Ectodermal cell (in vitro differentiated cells): Measurements from ENCODE around the gene PPP1R10.

Experiments
- H3K27ac ChIP-seq: 2 replicates; pipeline ENCODE4 v1.7.0; 2013; ENCODE audit warnings: mild to moderate bottlenecking, low read depth, low read length; ENCODE audit not compliant: insufficient read depth, poor library complexity, severe bottlenecking
- H3K27me3 ChIP-seq: 2 replicates; pipeline ENCODE4 v1.7.0; 2013; ENCODE audit warnings: mild to moderate bottlenecking, low read length; ENCODE audit not compliant: insufficient read depth, control insufficient read depth, poor library complexity, severe bottlenecking
- H3K36me3 ChIP-seq: one replicate; pipeline ENCODE4 v1.7.0; 2013; ENCODE audit warnings: low read length; ENCODE audit not compliant: control insufficient read depth, insufficient read depth
- H3K4me1 ChIP-seq: one replicate; pipeline ENCODE4 v1.7.0; 2013; ENCODE audit warnings: low read length; ENCODE audit not compliant: control insufficient read depth, insufficient read depth
- H3K4me3 ChIP-seq: 2 replicates; pipeline ENCODE4 v1.7.0; 2013; ENCODE audit warnings: low read depth, low read length, control low read depth; ENCODE audit not compliant: insufficient read depth
- H3K9me3 ChIP-seq: 2 replicates; pipeline ENCODE4 v1.7.0; 2013; ENCODE audit warnings: mild to moderate bottlenecking, low read length, moderate library complexity; ENCODE audit not compliant: control insufficient read depth
- WGBS, 2 experiments: methylation state at CpG; one replicate each; pipeline ENCODE4 v1.1.7; 2013; ENCODE audit warnings: missing lambda C conversion rate in 2 of 2; 5-methylcytosine and 5-hydroxymethylcytosine counted together

Gene PPP1R10

DNA sequence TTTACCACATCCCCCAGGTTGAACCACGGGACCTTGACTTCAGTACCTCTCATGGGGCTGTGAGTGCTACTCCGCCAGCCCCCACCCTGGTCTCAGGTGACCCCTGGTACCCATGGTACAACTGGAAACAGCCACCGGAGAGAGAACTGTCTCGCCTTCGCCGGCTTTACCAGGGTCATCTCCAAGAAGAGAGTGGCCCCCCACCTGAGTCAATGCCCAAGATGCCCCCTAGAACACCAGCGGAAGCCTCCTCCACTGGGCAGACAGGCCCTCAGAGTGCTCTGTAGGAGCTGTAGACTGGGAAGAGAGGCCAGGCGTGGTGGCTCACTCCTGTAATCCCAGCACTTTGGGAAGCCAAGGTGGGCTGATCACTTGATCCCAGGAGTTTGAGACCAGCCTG is 8.5 kb upstream of the PPP1R10 start:
- H3K27me3 ChIP-seq, result no peaks in the 10 kb centered on the region
- peaks cover 43% of the 10 kb centered on the region for H3K36me3 ChIP-seq
- no peak overlapping the region for H3K4me3 ChIP-seq
- 94 to 95% methylated on average over 8 of the region's 8 CpGs for WGBS, 2 experiments
- H3K27ac ChIP-seq, result no peak overlapping the region
- no peaks in the 10 kb centered on the region for H3K9me3 ChIP-seq
- peaks cover 11% of the 10 kb centered on the region for H3K4me1 ChIP-seq

DNA sequence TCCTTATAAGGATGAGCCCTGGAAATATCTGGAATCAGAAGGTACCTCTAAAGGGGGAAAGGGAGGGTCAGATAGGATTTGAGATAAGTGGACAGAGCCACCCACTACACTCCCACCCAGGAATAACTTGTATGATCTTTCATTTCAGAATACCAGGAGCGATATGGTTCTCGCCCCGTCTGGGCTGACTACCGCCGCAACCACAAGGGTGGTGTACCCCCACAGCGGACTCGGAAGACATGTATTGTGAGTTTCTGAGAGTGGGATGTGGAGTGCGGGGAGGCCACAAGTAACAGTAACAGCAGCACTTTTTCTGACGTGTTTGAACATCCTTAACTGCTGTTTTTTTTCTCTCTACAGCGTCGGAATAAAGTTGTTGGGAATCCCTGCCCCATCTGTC is 2.5 kb upstream of the PPP1R10 start:
- H3K9me3 ChIP-seq, result no peaks in the 10 kb centered on the region
- peaks cover 4% of the 10 kb centered on the region for H3K4me1 ChIP-seq
- WGBS, 2 experiments, result 96 to 97% methylated on average over 11 of the region's 11 CpGs
- H3K27me3 ChIP-seq, result no peaks in the 10 kb centered on the region
- no peak overlapping the region for H3K27ac ChIP-seq
- no peak overlapping the region for H3K4me3 ChIP-seq
- H3K36me3 ChIP-seq, result peaks cover 8% of the 10 kb centered on the region

DNA sequence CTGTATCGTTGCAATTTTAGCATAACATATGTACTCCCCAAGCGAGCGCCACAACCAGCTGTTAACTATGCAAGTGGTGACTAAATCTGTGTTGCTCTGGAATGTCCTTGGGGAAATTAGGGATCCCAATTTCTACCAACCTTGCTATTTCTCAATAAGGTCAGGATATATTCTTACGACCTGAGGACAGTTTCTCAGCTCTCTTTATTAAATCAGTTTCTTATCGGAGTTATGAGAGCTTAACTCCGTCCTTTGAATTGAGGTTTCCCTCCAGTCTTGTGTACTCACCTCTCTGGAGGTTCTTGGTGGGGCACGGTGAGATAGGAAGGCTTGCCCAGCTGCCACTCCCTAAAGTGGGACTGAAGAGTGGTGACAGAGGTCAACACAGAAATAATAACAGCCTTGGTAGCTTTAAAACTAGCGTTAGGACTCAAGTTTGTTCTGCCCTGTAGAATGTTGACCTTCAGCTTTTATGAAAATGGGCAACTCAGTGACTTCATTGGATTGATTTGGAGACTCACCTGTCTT is 1.3 kb upstream of the PPP1R10 start:
- 31 to 32% methylated on average over 8 of the region's 8 CpGs for WGBS, 2 experiments
- Histone ChIP-seq H3K4me1 (peaks cover 12% of the 10 kb centered on the region), H3K9me3 (no peaks in the 10 kb centered on the region), H3K27me3 (no peaks in the 10 kb centered on the region), H3K36me3 (peaks cover 8% of the 10 kb centered on the region), H3K4me3 (peak overlapping the region; percentile 91), H3K27ac (no peak overlapping the region)

DNA sequence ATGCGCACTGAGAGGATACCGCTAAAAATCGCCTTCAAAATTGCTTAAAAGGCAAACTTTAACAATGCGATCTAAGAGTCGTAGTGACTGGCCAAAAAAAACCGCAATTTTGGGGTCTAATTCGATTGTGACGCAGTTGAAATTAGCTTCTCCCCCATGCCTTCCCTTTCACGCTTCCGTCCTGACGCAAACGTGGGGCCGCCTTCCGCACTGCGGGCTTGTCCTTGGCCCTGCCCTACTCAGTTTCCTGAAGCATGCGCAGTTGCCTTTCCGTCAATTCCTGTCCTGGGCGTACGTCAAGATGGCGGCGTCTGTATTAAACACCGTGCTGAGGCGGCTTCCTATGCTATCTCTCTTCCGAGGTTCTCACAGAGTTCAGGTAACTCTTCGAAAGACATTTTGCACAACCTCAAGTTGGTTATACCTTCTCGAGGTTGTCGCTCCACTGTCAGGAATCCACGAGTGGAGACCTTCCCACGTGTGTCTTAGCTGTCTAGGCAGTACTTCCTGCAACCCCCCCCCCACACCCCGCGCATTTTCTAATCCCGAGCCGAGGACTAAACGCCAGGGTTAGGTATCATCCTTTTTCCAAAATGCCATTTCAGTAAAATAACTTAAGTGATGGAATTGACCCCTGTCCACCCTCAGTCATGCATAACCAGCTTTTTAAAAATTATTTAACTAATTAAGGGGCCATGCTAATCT is 674 bp upstream of the PPP1R10 start, which contains the start of gene MRPS18B:
Gene MRPS18B, plus strand, starts transcription at position 276 of the 705 bp plus-strand sequence. Its CDS starts 26 bp downstream, at position 302.
- 0% methylated on average over 32 to 34 of the region's 34 CpGs for WGBS, 2 experiments
- Histone ChIP-seq H3K4me1 (peaks cover 18% of the 10 kb centered on the region), H3K27me3 (no peaks in the 10 kb centered on the region)

DNA sequence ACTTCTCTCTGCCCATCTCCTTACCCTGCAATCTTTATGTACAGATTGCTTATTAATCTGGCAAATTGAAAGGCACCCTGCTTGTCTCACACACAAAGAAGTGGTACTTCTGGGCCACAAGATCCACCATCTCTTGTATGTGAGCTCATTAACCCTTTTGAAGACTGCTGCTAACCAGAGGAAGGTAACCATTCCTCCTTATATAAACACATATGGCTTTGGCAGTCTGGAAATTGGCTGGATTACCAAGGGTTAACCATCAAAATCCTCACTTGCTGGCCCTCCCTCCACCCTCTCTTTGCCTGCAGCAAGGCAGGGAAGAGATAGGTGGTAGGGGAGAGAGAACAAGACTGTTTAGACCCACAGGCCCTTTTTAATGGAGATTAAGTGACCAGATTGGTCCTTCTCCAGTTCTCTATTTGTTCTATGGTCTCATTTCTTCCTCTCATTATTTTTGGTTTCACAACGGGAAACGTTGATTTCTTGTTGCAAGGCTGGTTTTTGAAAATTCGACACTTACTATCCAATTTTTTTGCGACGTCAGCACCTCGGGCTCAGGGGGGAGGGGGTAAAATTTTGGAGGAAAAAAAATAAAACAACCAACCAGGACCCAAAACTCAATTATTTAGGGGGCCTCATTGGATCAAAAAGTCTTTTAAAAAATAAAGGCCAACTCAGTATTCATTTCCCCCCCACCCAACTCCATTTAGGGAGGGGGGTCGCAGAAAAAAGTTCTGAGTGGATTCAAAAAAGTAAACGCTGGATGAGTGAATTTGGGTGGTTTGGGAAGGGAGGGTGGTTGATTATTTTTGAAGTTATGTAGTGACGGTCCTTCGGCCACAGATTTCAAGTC is 859 bp downstream of the PPP1R10 start:
- Histone ChIP-seq H3K4me3 (peak overlapping the region; percentile 85), H3K27ac (peak overlapping the region; percentile 99), H3K9me3 (no peaks in the 10 kb centered on the region), H3K4me1 (peaks cover 18% of the 10 kb centered on the region), H3K36me3 (peaks cover 6% of the 10 kb centered on the region), H3K27me3 (no peaks in the 10 kb centered on the region)
- 0 to 2% methylated on average over 7 to 8 of the region's 10 CpGs for WGBS, 2 experiments

More for the DNA sequence above, 674 bp upstream of the PPP1R10 start, which contains the start of gene MRPS18B:
- Histone ChIP-seq H3K36me3 (peaks cover 8% of the 10 kb centered on the region), H3K4me3 (peak within 1 kb of the TSS; percentile 91), H3K9me3 (no peaks in the 10 kb centered on the region), H3K27ac (peak within 1 kb of the TSS; percentile 99)

DNA sequence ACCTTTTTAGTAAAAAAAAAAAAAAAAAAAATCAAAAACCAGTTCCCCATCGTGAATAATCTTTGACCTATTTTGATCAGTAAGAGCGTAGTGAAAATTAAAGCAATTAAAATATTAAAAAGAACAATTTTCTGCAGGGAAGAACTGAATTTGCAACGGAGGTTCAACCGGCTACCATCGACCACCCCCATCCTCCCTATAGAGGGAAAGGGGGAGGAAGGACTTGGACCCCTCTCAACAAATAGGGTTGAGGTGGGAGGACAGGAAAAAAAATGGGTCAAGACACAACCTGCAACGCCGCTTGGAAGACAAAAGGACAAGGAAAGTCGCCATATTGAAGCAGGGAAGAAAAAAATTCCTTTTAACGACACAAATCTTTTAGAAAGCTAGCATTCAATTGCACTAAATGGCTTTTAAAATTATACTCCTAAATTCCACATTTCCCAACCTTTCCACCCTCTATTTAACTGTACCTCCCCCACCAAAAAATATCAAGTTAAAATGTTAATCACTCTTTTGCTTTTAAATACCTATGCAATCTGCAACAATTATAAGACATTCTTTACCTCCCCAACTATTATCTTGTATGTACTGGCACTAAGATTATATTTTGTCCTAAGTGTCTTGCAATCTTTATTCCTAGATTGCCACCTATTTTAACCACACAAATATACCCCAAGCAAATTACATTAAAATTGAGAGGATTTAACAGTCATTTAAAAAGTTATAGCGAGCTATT is 1.7 kb downstream of the PPP1R10 start:
- 0% methylated on average over 5 to 7 of the region's 10 CpGs for WGBS, 2 experiments
- H3K36me3 ChIP-seq, result no peaks in the 10 kb centered on the region

DNA sequence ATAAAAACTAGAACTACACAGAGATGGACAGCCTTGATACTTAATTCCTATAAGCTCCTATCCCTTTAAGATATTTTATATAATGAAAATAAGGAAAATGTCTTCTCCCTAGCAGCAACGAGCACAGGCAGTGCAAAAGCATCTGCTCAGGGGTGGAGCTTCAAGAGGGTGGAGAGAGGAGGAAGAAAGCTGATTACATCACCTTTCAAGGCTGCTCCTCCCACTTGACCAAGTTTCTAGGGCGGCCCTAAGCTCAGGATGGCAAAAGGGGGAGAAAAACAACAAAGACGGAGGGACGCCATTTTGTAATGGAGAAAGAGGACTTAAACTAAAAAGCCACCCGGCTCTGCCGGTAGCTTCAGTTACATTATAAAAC is 2.2 kb downstream of the PPP1R10 start:
- no peaks in the 10 kb centered on the region for H3K27me3 ChIP-seq
- WGBS, 2 experiments, result 0% methylated on average over 4 to 5 of the region's 6 CpGs
- H3K36me3 ChIP-seq, result no peaks in the 10 kb centered on the region
- peak overlapping the region; percentile 85 for H3K4me3 ChIP-seq
- peaks cover 18% of the 10 kb centered on the region for H3K4me1 ChIP-seq
- H3K27ac ChIP-seq, result peak overlapping the region; percentile 99
- H3K9me3 ChIP-seq, result no peaks in the 10 kb centered on the region

More for the DNA sequence above, 1.7 kb downstream of the PPP1R10 start:
- peak overlapping the region; percentile 99 for H3K27ac ChIP-seq
- no peaks in the 10 kb centered on the region for H3K27me3 ChIP-seq
- peak overlapping the region; percentile 85 for H3K4me3 ChIP-seq
- no peaks in the 10 kb centered on the region for H3K9me3 ChIP-seq
- peaks cover 18% of the 10 kb centered on the region for H3K4me1 ChIP-seq

DNA sequence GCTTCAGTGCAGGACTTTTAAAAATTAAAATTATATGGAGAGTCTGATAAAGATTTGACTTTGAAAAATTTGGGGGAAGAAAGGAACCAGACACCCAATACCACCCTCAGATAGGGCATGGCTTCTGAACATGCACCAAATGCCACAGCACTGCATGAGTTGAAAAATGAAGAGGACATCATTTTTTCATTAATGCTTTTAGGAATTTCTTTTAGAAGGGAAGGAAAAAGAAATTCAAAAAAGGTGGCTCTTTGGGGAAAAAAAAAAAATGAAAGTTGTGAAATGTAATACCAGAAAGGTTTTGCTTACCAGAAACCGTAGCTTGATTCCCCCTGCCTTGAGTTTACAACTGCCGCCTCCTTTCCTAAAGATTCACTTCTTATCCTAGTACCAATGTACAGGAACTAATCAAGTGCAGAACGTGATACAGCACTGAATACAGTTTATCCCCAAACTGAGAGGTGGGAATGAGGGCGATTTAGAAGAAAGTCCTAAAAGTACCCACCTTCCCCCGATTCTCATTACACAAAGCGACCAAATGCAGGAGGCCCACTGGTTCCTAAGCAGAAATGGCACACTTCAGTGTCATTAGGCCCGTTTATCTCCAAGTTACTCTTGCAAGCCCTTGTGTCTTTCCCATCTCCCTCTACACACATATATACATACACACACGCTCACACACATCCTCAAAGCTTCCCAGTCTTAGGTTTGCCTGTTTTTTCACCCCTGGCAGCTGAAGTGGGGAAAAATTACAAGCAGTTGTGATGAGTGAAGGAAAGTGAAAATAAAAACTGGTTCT is 2.8 kb downstream of the PPP1R10 start:
- WGBS, 2 experiments, result 82 to 88% methylated on average over 7 to 8 of the region's 8 CpGs
- no peaks in the 10 kb centered on the region for H3K9me3 ChIP-seq
- H3K27ac ChIP-seq, result peak overlapping the region; percentile 99
- H3K4me1 ChIP-seq, result peaks cover 18% of the 10 kb centered on the region
- no peaks in the 10 kb centered on the region for H3K27me3 ChIP-seq
- peak overlapping the region; percentile 85 for H3K4me3 ChIP-seq
- H3K36me3 ChIP-seq, result no peaks in the 10 kb centered on the region

DNA sequence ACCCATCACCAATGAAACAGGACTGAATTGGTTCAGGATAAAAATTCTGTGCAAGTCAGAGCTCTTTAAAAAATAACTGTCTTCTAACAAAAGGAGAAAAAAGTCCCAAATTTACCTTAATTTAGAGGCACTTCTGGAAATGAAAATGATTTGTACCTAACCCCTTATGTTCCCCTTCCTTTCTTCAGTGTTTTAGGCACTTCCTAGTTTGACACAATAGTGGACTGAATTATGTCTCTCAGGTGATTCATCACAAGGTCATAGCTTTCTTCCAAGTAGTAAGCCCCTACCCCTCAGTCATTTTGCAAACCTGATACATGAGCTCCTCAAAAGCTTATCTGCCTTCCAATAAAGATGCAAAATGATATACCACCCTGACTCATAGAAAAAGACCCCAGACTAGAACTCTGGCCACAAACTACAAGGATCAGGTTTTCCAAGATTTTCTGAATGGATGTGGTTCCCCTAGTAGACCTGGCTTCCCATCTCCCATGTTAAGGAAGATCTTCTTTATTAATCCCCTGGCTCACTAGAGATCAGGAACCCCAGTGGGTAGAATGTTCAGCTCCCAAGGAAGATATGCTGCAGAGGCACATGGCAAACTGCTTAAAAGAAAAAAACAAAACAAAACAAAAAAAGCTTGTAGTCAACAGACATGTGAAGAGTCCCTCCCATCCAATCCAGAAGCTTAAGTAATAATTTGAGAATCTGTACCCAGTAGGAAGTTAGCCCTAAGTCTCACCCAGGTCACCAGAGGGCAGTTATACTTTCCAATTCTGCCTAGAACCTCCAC is 3.6 kb downstream of the PPP1R10 start:
- no peaks in the 10 kb centered on the region for H3K27me3 ChIP-seq
- no peak overlapping the region for H3K27ac ChIP-seq
- peak overlapping the region; percentile 85 for H3K4me3 ChIP-seq
- peaks cover 16% of the 10 kb centered on the region for H3K4me1 ChIP-seq
- no peaks in the 10 kb centered on the region for H3K9me3 ChIP-seq
- H3K36me3 ChIP-seq, result peaks cover 5% of the 10 kb centered on the region
